Gastrocnemius medialis (tissue), 4 donors: ENCODE measurements around the gene OR5AC2. TPM values are rescaled to one million over a fixed set of nuclear protein-coding genes. Genes with fewer than 3 reads are reported as not detected.

ENCODE experiments used
- ATAC-seq, 2 donors: fragments of 150-250 bp; one replicate each; pipeline ENCODE4 v1.9.1; 2016
- DNase-seq, 2 donors: peaks; one replicate each; pipeline ENCODE4 v3.0.0-alpha.2; 2019
- H3K27ac ChIP-seq, 4 donors: fragments of 200-600 bp; sonication (generic); 1 replicate in 1 of 4; 2 replicates in 3 of 4; pipeline ENCODE4 v1.5.1; 2016 to 2018; ENCODE audit warnings: mild to moderate bottlenecking in 2 of 4, moderate library complexity in 1 of 4
- H3K27me3 ChIP-seq, 3 donors: fragments of 200-600 bp; sonication (generic) in 2 of 3; 1 replicate in 1 of 3; 2 replicates in 2 of 3; pipeline versions ENCODE4 v1.5.1 to v1.6.0; 2016 to 2019; ENCODE audit warnings: mild to moderate bottlenecking in 1 of 3, moderate library complexity in 1 of 3
- H3K36me3 ChIP-seq, 2 donors: fragments of 200-600 bp; sonication (generic) in 1 of 2; one replicate each; pipeline ENCODE4 v1.5.1; 2017 to 2018
- H3K4me1 ChIP-seq, 2 donors: fragments of 200-600 bp; sonication (generic) in 1 of 2; one replicate each; pipeline ENCODE4 v1.5.1; 2016 to 2017; ENCODE audit warnings: mild to moderate bottlenecking in 2 of 2
- H3K4me3 ChIP-seq, 4 donors: fragments of 200-600 bp; sonication (generic) in 3 of 4; 1 replicate in 1 of 4; 2 replicates in 3 of 4; pipeline ENCODE4 v1.5.1; 2016 to 2019; ENCODE audit warnings: mild to moderate bottlenecking in 2 of 4
- H3K9me3 ChIP-seq, 3 donors: fragments of 200-600 bp; sonication (generic) in 2 of 3; 1 replicate in 1 of 3; 2 replicates in 2 of 3; pipeline ENCODE4 v1.5.1; 2016 to 2019
- CTCF ChIP-seq, 5 experiments: fragments of 450-650 bp in 3 of 5; fragments of 200-600 bp in 2 of 5; sonication (generic) in 2 of 5; IDR thresholded peaks in 4 of 5; conservative IDR thresholded peaks in 1 of 5; 1 replicate in 4 of 5; 2 replicates in 1 of 5; pipeline ENCODE4 v1.5.1; 2016 to 2019; ENCODE audit warnings: antibody characterized with exemption in 5 of 5, mild to moderate bottlenecking in 3 of 5, moderate library complexity in 3 of 5
- POLR2A ChIP-seq, 2 donors: fragments of 450-650 bp; IDR thresholded peaks; one replicate each; pipeline ENCODE4 v1.6.1; 2017; ENCODE audit warnings: antibody characterized with exemption in 2 of 2, mild to moderate bottlenecking in 2 of 2, moderate library complexity in 2 of 2
- in situ Hi-C, 4 donors: fragments of 200-750 bp; cut with MboI; loops; one replicate each; pipeline versions ENCODE4 v1.15.0 to v1.8.0; 2017; ENCODE audit warnings: low sequenced_read_pairs in 4 of 4
- intact Hi-C: fragments of 100-400 bp; cut with DNase I; formaldehyde crosslinking; loops from one replicate; pipeline ENCODE4 v1.15.1; 2023; ENCODE audit warnings: low total_unique reads
- total RNA-seq, 4 donors: library from RNA; depleted of rRNA; stranded (reverse); fragments of >200 nt; gene quantifications; one replicate each; pipeline versions ENCODE4 v1.1.0 to v1.2.3, GENCODE V29; 2016

OR5AC2 gene
- total RNA-seq, 4 donors from 2014 or later, result not detected

- intact Hi-C loops, result no loop called here
- ATAC-seq, result no peak
Observed at GRCh38 chr3:98099848-98100247, 12.9 kb downstream of the OR5AC2 start.

GRCh38 chr3:98108162-98108561 lies 21.2 kb downstream of the OR5AC2 start:
- TF ChIP-seq POLR2A (IDR thresholded peaks at IDR 0.05), result no peak
- TF ChIP-seq CTCF (IDR thresholded peaks at IDR 0.05 in 4 of 5, conservative IDR thresholded peaks at IDR 0.05 in 1 of 5), result no peak
- no peak overlapping the region for H3K4me3 ChIP-seq
- in situ Hi-C loops, result no loop called here

More at GRCh38 chr3:98099848-98100247, 12.9 kb downstream of the OR5AC2 start:
- Histone ChIP-seq H3K9me3 (no peaks in the 10 kb centered on the region), H3K4me3 (no peak overlapping the region), H3K36me3 (no peaks in the 10 kb centered on the region), H3K27me3 (no peaks in the 10 kb centered on the region), H3K27ac (no peak overlapping the region), H3K4me1 (no peaks in the 10 kb centered on the region)
- TF ChIP-seq CTCF (IDR thresholded peaks at IDR 0.05 in 4 of 5, conservative IDR thresholded peaks at IDR 0.05 in 1 of 5), result no peak
- TF ChIP-seq POLR2A (IDR thresholded peaks at IDR 0.05), result no peak
- no peak for DNase-seq
- in situ Hi-C loops, result no loop called here

DNA sequence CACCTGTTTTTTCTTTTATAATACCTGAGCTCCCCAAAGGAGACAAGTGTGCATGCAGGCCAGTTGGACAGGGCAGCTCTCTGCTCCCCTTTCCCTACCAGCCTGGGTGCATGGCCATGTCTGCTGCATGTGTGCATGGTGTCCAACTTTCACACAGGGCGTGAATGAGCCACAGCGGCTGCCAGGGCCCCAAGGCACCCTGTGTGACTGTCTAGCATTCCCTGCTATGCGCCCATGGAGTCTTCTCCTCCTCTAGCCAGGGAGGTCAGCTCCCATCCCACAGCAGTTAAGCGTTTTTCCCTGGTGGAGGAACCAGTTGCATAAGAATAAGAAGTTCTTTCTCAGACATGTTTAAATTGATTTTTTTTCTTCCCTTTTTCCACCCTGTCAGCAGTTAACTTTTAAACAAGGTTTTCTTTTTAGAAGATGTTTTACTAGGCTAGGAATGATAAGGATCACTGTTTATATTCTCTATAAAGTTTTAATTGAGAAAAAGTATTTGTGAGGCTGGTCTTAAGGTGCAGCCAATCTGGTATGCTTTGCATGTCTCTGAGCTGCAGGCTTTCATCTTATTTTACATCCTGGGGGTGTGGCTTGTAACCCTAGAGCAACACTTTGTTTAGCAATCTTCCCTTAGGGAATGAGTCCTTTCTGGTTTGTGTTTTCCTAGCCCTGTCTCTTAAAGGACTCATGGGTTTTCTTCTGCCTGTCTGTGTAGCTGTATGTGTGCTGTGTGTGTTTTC lies 23.0 kb downstream of the OR5AC2 start:
- Histone ChIP-seq H3K27me3 (no peaks in the 10 kb centered on the region), H3K27ac (no peak overlapping the region), H3K4me1 (no peaks in the 10 kb centered on the region), H3K9me3 (no peaks in the 10 kb centered on the region), H3K36me3 (no peaks in the 10 kb centered on the region), H3K4me3 (no peak overlapping the region)
- in situ Hi-C loops (no loop called here), intact Hi-C loops (no loop called here)
- ATAC-seq, result no peak
- no peak for DNase-seq
- no peak for TF ChIP-seq CTCF (IDR thresholded peaks at IDR 0.05 in 4 of 5, conservative IDR thresholded peaks at IDR 0.05 in 1 of 5)
- no peak for TF ChIP-seq POLR2A (IDR thresholded peaks at IDR 0.05)

More at GRCh38 chr3:98108162-98108561, 21.2 kb downstream of the OR5AC2 start:
- Histone ChIP-seq H3K4me1 (no peaks in the 10 kb centered on the region), H3K36me3 (no peaks in the 10 kb centered on the region), H3K27me3 (no peaks in the 10 kb centered on the region), H3K27ac (no peak overlapping the region), H3K9me3 (no peaks in the 10 kb centered on the region)
- ATAC-seq, result no peak
- intact Hi-C loops, result no loop called here
- DNase-seq, result no peak

DNA sequence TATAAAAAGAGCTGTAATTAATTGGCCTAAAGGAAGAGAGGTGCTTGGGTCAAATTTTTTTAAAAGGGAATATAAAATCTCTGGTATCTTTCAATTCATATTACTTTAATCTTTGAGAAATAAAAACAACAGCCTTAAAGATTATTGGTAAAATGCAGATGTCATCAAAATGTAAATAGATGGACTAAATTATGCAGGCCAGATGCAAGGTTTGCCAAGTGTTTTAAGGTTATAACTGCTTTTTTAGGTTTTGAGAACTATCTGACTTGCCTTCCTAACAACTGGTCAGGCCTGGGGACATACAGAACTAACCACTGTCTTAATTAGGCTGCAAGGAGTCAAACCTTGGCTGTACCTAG lies 23.6 kb downstream of the OR5AC2 start:
- no peaks in the 10 kb centered on the region for H3K36me3 ChIP-seq
- no peaks in the 10 kb centered on the region for H3K4me1 ChIP-seq
- no peaks in the 10 kb centered on the region for H3K27me3 ChIP-seq
- intact Hi-C loops, result no loop called here
- no peak for DNase-seq
- no peak for TF ChIP-seq POLR2A (IDR thresholded peaks at IDR 0.05)
- TF ChIP-seq CTCF (IDR thresholded peaks at IDR 0.05 in 4 of 5, conservative IDR thresholded peaks at IDR 0.05 in 1 of 5), result no peak
- H3K4me3 ChIP-seq, result no peak overlapping the region
- H3K9me3 ChIP-seq, result no peaks in the 10 kb centered on the region
- no peak for ATAC-seq
- H3K27ac ChIP-seq, result no peak overlapping the region
- in situ Hi-C loops, result no loop called here

DNA sequence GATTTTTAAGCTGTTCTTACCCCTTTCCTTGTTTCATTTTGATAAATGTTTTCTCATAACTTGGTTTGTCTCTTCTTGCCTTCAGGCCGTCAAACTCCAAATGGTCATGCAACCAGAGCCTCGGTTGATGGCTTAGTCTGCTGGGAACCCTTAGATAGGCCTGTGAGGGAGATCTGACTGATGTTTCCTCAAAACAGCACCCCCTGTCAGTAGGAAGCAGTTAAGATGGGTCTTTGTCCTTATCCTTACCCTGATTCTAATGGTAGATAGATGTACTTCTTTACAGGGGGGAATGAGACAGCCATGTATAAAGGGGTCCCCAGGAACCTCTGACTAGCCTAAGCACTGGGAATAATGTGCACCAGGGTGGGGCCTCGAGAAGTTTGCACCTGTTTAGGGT lies 27.3 kb downstream of the OR5AC2 start:
- TF ChIP-seq CTCF (IDR thresholded peaks at IDR 0.05 in 4 of 5, conservative IDR thresholded peaks at IDR 0.05 in 1 of 5) (no peak), POLR2A (IDR thresholded peaks at IDR 0.05) (no peak)
- Histone ChIP-seq H3K27ac (no peak overlapping the region), H3K9me3 (no peaks in the 10 kb centered on the region), H3K4me3 (no peak overlapping the region), H3K27me3 (no peaks in the 10 kb centered on the region), H3K4me1 (no peaks in the 10 kb centered on the region), H3K36me3 (no peaks in the 10 kb centered on the region)
- no peak for ATAC-seq
- intact Hi-C loops, result no loop called here
- DNase-seq, result no peak
- in situ Hi-C loops, result no loop called here
